GM12891 (cell line): ENCODE results near the gene MSLN.

Experiments used
- POLR2A ChIP-seq: IDR thresholded peaks from 2 replicates; pipeline ENCODE4 v1.6.1; 2011; ENCODE audit warnings: low read depth, low read length, control low read depth
- POLR2AphosphoS5 ChIP-seq: IDR thresholded peaks from 2 replicates; pipeline ENCODE4 v1.6.1; 2011; ENCODE audit warnings: low read depth, low read length, control low read depth
- TAF1 ChIP-seq: IDR thresholded peaks from 2 replicates; pipeline ENCODE4 v1.6.1; 2011; ENCODE audit warnings: low read depth, low read length, control low read depth

GRCh38 chr16:803754-804080 lies 43.2 kb downstream of the MSLN start:
- no peak for TF ChIP-seq TAF1
- TF ChIP-seq POLR2AphosphoS5 = no peak
- TF ChIP-seq POLR2A = no peak
